TTC549 (cell line): ENCODE results near the gene NANS.
"Not testable (repeated sequence)": the region's sequence is repeated elsewhere in the genome, so short reads cannot be mapped to it uniquely, and the experiment has no call there.

Experiments
- FAIRE-seq: peaks from 2 replicates; lab custom pipeline; 2012; peaks lifted over from hg19 to GRCh38; lab: Jason Lieb, UNC

NANS gene

GRCh38 chr9:98101868-98102273, 45.3 kb downstream of the NANS start:
- FAIRE-seq = no peak

GRCh38 chr9:98104445-98104881, 47.9 kb downstream of the NANS start:
- no peak for FAIRE-seq

- FAIRE-seq = no peak
These were observed 48.5 kb downstream of the NANS start for GRCh38 chr9:98105006-98105405.

- no peak for FAIRE-seq
These were observed 51.4 kb downstream of the NANS start for GRCh38 chr9:98107926-98108325.

GRCh38 chr9:98108531-98109031, 52.0 kb downstream of the NANS start:
- FAIRE-seq = no peak

- no peak for FAIRE-seq
These were observed 52.5 kb downstream of the NANS start for GRCh38 chr9:98109052-98109451.

- FAIRE-seq = not testable (repeated sequence)
These were observed 60.6 kb downstream of the NANS start for GRCh38 chr9:98117097-98117496.

- no peak for FAIRE-seq
These were observed 61.6 kb downstream of the NANS start for GRCh38 chr9:98117984-98118639.

- no peak for FAIRE-seq
These were observed 62.4 kb downstream of the NANS start, which contains the start of gene TRIM14 for GRCh38 chr9:98118640-98119601. Gene TRIM14 (minus strand): TSS chr9:98119222. CDS start chr9:98119188, 34 bp downstream.

GRCh38 chr9:98120476-98120875, 63.9 kb downstream of the NANS start:
- FAIRE-seq = no peak

GRCh38 chr9:98121058-98121457, 64.5 kb downstream of the NANS start:
- FAIRE-seq = no peak

- FAIRE-seq = not testable (repeated sequence)
These were observed 67.6 kb downstream of the NANS start for GRCh38 chr9:98124091-98124490.

GRCh38 chr9:98124637-98125426, 68.3 kb downstream of the NANS start:
- FAIRE-seq = no peak

- no peak for FAIRE-seq
These were observed 70.7 kb downstream of the NANS start for GRCh38 chr9:98127226-98127625.

GRCh38 chr9:98128316-98128715, 71.8 kb downstream of the NANS start:
- FAIRE-seq = no peak

GRCh38 chr9:98129451-98129881, 72.9 kb downstream of the NANS start:
- no peak for FAIRE-seq

- FAIRE-seq = not testable (repeated sequence)
These were observed 73.5 kb downstream of the NANS start for GRCh38 chr9:98130060-98130459.

- FAIRE-seq = no peak
These were observed 74.2 kb downstream of the NANS start for GRCh38 chr9:98130576-98131228.

GRCh38 chr9:98132158-98132557, 75.6 kb downstream of the NANS start:
- no peak for FAIRE-seq
